Left cardiac atrium (tissue), 4 donors: ENCODE results near the gene VPS11. TPM values are rescaled to one million over a fixed set of nuclear protein-coding genes. Genes with fewer than 3 reads are reported as not detected.

ENCODE experiments used
- ATAC-seq, 2 donors: fragments of 200-7000 bp; cut with Tn5 transposase; one replicate each; pipeline ENCODE4 v1.9.1; 2020; ENCODE audit warnings: mild to moderate bottlenecking in 2 of 2, moderate library complexity in 2 of 2
- DNase-seq: peaks from one replicate; pipeline ENCODE4 v3.0.0-alpha.2; 2020
- intact Hi-C, 2 donors: fragments of 100-400 bp; cut with DNase I; formaldehyde crosslinking; loops; one replicate each; pipeline versions ENCODE4 v1.14.1 to v1.15.1; 2022 to 2023
- total RNA-seq, 2 donors: library from RNA; stranded (reverse); fragmentation: NEBNext Ultra II Directional; extraction: Animal tissue kit (Norgen Biotek cat#: 25700); gene quantifications; one replicate each; pipeline ENCODE4 v1.2.1, GENCODE V29; 2021
- donor health status: DM: no; HTN: yes; CAD: no.
- donor health status: DM: no; HTN: yes; CAD: no; lungs with severe emphysema.
- donor health status: DM: yes; HTN: yes; CAD: no.
- donor health status: Dilated cardiomyopathy.

The VPS11 gene
- total RNA-seq, 2 donors from 2014 or later: 20.1 to 23.2 TPM

DNA sequence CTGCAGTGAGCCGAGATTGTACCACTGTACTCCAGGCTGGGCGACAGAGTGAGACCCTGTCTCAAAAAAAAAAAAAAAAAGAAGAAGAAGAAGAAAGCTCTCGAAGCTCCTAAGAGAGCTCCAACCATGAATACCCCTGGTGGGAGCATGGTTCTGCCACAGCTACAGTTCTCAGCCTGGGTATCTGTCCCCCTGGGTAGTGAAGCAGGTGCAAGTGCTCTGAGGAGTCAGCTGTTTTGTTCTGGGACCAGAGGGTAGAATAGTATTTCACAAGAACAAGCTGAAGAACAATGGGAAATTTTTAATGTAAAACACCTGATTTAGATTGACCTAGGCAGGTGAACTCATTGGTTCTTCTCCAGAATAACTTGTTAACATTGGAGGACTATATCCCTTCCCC, 6.4 kb upstream of the VPS11 start:
- ATAC-seq (no peak), DNase-seq (no peak)
- intact Hi-C loops: no loop called here

- intact Hi-C loops: no loop called here
- DNase-seq: peak; percentile 67
- ATAC-seq: no peak
Observed at GRCh38 chr11:119062779-119063178, 4.8 kb upstream of the VPS11 start.

DNA sequence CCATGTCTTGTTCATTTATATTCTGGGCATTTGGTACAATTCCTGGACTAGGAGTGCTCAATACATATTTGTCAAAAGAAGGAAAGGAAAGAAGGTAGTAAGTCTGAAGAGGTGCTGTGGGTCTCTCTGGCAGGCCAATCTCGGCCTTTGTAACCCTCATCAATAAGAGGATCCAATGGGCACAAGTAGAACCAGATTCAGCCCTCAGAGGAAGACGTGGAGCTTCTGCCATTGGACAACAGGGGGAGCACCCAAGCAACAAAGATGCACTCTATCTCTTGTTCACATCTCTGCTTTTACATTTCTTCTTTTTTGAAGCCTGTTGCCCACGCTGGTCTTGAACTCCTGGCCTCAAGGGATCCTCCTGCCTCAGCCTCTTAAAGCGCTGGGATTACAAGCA, 2.2 kb upstream of the VPS11 start:
- no peak for ATAC-seq
- no peak for DNase-seq
- intact Hi-C loops: no loop called here

- DNase-seq: no peak
- ATAC-seq: no peak
- intact Hi-C loops: no loop called here
Observed at GRCh38 chr11:119077839-119078238, 10.2 kb downstream of the VPS11 start.

DNA sequence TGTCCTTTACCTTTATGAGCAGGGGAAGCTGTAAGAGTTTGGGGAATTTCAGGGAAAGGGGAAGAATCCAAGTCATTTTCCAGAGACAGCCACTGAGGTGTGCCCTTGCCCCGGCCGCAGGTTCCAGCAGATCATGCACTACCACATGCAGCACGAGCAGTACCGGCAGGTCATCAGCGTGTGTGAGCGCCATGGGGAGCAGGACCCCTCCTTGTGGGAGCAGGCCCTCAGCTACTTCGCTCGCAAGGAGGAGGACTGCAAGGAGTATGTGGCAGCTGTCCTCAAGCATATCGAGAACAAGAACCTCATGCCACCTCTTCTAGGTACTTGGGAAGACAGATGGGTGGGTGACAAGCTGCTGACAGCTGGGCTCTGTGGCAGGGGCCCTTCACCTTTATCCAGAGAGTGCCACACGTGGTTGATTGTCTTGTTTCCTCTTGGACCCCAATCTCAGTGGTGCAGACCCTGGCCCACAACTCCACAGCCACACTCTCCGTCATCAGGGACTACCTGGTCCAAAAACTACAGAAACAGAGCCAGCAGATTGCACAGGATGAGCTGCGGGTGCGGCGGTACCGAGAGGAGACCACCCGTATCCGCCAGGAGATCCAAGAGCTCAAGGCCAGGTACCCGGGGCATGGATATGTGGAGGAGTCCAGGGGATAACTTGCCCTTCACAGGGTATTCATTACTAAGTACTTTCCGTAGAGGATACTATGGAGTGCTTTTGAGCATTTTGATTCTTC, 11.2 kb downstream of the VPS11 start:
- DNase-seq (no peak), ATAC-seq (no peak)
- intact Hi-C loops: no loop called here

GRCh38 chr11:119081682-119082260, 14.2 kb downstream of the VPS11 start:
- intact Hi-C loops: no loop called here
- DNase-seq (no peak), ATAC-seq (no peak)

- intact Hi-C loops: no loop called here
- DNase-seq: peak; percentile 94
- ATAC-seq: peak; percentile 98
Observed at GRCh38 chr11:119084663-119085436, 17.2 kb downstream of the VPS11 start, which contains the start of gene HMBS. TSS of gene HMBS (plus strand) at chr11:119084881. CDS start at chr11:119085034, 153 bp downstream.

GRCh38 chr11:119085437-119085847, 17.8 kb downstream of the VPS11 start:
- peak in 1 of 2 donors; percentile 9 for ATAC-seq
- no peak for DNase-seq
- intact Hi-C loops: no loop called here

GRCh38 chr11:119087123-119087522, 19.5 kb downstream of the VPS11 start:
- ATAC-seq (no peak), DNase-seq (no peak)
- intact Hi-C loops: no loop called here

DNA sequence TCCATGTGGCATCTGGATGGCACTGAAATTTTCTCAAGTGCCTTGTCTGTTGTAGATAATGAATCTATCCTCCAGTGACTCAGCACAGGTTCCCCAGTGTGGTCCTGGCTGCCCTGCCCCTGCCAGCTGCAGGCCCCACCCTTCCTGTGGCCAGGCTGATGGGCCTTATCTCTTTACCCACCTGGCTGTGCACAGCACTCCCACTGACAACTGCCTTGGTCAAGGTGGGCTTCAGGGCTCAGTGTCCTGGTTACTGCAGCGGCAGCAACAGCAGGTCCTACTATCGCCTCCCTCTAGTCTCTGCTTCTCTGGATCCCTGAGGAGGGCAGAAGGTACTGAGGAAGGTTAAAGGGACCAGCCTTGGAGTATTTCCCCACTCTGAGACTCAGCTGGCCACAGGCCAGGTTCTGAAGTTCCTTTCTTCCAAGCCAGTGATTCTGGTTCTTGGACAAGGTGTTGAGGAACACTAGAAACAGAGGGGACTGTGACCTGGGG, 20.2 kb downstream of the VPS11 start:
- intact Hi-C loops: no loop called here
- ATAC-seq (no peak), DNase-seq (no peak)

GRCh38 chr11:119088406-119088805, 20.8 kb downstream of the VPS11 start:
- ATAC-seq (no peak), DNase-seq (no peak)
- intact Hi-C loops: no loop called here

DNA sequence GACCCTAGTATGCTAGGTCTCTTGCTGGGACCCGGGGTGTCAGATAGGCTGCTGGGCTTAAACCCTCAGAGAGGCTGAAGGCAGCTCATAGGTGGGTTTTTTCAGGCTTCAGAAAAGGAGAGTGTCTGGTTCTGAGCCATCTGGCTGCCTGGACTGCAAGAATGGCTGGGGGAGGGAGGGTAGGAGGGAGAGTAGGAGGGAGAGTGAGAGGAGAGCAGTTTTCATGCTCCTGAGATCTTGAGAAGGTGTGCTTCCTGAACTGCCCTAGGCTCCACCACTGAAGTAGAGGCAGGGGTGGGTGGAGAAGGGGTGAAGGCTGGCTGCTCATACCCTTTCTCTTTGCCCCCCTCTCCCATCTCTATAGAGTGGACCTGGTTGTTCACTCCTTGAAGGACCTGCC, 21.7 kb downstream of the VPS11 start:
- intact Hi-C loops: no loop called here
- ATAC-seq: no peak
- DNase-seq: no peak

DNA sequence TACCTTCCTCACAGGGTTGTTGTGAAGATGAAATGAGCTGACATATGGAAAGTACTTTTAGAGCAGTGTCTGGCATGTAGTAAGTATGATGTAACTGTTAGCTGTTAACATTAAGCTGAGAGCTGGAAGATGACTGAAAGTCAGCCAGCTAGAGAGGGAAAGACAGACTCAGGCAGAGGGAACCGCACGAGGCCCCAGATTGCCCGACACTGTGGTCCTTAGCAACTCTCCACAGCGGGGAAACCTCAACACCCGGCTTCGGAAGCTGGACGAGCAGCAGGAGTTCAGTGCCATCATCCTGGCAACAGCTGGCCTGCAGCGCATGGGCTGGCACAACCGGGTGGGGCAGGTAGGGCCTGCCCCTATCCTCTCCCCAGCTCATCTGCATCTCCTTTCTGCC, 23.6 kb downstream of the VPS11 start:
- ATAC-seq: no peak
- no peak for DNase-seq
- intact Hi-C loops: no loop called here

- DNase-seq (no peak), ATAC-seq (no peak)
- intact Hi-C loops: no loop called here
Observed at GRCh38 chr11:119091966-119092879, 24.6 kb downstream of the VPS11 start.

DNA sequence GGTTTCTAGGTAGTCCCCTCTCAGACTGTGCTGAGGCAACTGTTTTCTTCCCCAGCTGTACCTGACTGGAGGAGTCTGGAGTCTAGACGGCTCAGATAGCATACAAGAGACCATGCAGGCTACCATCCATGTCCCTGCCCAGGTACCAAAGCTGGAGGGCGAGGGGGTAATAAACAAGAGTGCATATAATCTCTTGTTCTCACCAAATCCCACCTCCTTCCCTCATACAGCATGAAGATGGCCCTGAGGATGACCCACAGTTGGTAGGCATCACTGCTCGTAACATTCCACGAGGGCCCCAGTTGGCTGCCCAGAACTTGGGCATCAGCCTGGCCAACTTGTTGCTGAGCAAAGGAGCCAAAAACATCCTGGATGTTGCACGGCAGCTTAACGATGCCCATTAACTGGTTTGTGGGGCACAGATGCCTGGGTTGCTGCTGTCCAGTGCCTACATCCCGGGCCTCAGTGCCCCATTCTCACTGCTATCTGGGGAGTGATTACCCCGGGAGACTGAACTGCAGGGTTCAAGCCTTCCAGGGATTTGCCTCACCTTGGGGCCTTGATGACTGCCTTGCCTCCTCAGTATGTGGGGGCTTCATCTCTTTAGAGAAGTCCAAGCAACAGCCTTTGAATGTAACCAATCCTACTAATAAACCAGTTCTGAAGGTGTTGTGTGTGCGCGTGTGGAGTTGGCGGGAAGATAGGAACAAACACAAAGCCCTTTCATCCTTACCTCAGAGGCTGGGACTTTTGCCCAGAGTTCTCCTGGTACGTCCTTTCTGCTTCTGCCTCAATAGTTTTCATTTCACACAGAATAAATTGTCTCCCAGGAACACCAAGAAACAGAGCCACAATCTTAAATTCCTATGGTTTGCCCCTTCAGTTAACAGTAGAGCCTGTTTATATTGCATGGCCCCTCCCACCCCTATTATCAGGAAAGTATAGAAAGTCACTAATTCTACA, 25.5 kb downstream of the VPS11 start:
- ATAC-seq: no peak
- no peak for DNase-seq
- intact Hi-C loops: no loop called here

DNA sequence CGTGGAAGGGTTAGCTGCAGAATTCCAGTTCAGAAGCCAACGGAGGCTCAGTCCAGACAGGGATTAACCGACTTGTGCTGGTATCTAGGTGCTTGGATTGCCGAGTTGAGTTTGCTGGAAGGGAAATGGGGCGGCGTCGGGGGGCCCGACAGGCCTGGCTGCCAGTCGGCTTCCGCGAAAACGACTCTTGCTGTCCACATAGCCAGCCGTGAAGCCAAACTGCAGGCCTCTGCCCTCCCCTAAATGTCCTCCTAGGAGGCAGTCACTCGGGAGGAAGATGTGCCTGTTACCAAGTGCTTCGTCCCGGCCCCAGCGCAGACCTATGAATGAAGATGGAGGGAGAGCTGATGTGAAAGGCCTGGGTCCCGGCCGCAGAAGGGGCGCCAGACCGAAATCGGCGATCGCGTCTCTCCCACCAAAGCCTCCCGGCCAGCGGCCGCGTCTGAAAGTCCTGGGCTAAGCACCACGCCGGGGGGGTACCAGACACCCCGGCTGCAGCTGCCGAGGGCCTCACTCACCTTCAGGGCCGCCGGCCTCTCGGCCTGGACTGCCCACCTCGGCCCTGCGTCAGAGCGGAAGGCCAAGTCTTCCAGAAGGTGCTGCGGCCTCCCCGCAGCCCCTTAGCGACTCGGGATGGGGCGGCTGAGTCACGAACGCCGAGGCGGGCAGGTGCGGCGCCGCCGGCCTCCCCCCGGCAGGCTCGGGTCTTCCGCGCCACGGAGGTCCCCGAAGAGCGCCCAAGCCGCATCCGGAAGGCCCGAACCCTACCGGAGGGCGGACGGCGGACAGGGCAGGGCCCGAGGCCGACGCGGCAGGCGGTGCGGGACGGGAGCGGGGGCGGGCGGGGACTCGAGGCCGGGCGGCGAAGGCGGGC, 26.6 kb downstream of the VPS11 start:
- DNase-seq: peak; percentile 45
- peak; percentile 24 to 48 for ATAC-seq
- intact Hi-C loops: no loop called here

DNA sequence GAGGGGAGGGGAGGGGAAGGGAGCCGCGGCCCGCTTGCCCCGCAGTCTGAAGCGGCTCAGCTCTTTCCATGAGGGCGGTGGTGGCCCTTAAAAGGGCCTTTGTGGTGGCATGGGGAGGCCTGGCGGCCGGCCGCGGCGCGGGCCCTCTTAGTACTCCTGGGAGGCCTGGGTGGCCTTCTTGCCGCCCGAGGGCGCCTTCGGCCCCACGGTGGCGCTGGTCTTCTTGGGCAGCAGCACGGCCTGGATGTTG, 27.1 kb downstream of the VPS11 start:
- ATAC-seq: peak; percentile 88 to 89
- intact Hi-C loops: no loop called here
- DNase-seq: peak; percentile 89
